Parathyroid adenoma (tissue), 2 donors: Measurements from ENCODE around the gene FDPS.

Experiments used
- H2AFZ ChIP-seq: fragments of 300-600 bp; sonication (generic); one replicate; pipeline ENCODE4 v1.7.0; 2017; ENCODE audit warnings: antibody characterized with exemption, mild to moderate bottlenecking
- H3K27ac ChIP-seq: fragments of 300-600 bp; sonication (generic); one replicate; pipeline ENCODE4 v1.7.0; 2017
- H3K27me3 ChIP-seq: fragments of 300-600 bp; sonication (generic); one replicate; pipeline ENCODE4 v1.7.0; 2017; ENCODE audit warnings: low read length; ENCODE audit not compliant: control insufficient read depth, insufficient read depth
- H3K36me3 ChIP-seq: fragments of 300-600 bp; sonication (generic); one replicate; pipeline ENCODE4 v1.7.0; 2017; ENCODE audit warnings: low read length; ENCODE audit not compliant: control insufficient read depth, insufficient read depth
- H3K4me1 ChIP-seq: fragments of 300-600 bp; sonication (generic); one replicate; pipeline ENCODE4 v1.7.0; 2017; ENCODE audit warnings: control low read depth
- H3K4me2 ChIP-seq: fragments of 300-600 bp; sonication (generic); one replicate; pipeline ENCODE4 v1.7.0; 2017; ENCODE audit warnings: low read length
- H3K4me3 ChIP-seq: fragments of 300-600 bp; sonication (generic); one replicate; pipeline ENCODE4 v1.7.0; 2017; ENCODE audit warnings: low read depth, low read length
- H3K79me2 ChIP-seq: fragments of 300-600 bp; sonication (generic); one replicate; pipeline ENCODE4 v1.7.0; 2017; ENCODE audit warnings: control low read depth
- H3K9ac ChIP-seq: fragments of 300-600 bp; sonication (generic); one replicate; pipeline ENCODE4 v1.7.0; 2017; ENCODE audit warnings: mild to moderate bottlenecking
- H3K9me3 ChIP-seq: fragments of 300-600 bp; sonication (generic); one replicate; pipeline ENCODE4 v1.7.0; 2017; ENCODE audit warnings: low read length; ENCODE audit not compliant: control insufficient read depth
- TF ChIP-seq, protein P1 (sequence below): fragments of 300-600 bp; sonication (generic); IDR thresholded peaks from one replicate; pipeline ENCODE4 v1.7.0; 2017; ENCODE audit warnings: antibody characterized with exemption, mild to moderate bottlenecking
- donor health status: primary hyperparathyroidism.

FDPS gene

DNA sequence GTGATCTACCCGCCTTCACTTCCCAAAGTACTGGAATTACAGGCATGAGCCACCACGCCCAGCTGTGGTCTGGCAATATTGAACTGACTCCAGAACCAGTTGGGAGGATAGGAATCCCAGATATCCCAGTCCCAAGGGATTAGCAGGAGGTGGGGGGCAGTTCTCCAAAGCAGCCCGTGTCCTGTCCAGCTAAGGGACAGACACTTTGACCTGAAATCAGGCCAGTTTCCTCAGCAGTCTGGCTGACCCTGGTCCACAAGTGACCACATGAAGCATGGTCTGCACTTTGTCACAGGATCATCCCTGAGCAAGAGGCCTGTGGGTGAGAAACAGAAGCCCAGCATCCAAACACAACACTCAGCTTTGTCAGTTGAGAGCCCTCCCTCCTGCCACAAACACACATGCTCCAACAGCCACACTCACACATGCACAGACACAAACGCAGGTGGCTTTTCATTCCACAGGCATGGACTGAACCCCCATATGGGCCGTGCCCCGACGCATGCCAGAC is 2.7 kb upstream of the FDPS start:
- H3K79me2 ChIP-seq, result peaks cover 3% of the 10 kb centered on the region
- H3K36me3 ChIP-seq, result no peaks in the 10 kb centered on the region
- H3K4me3 ChIP-seq, result no peak overlapping the region
- TF ChIP-seq, protein P1, sequence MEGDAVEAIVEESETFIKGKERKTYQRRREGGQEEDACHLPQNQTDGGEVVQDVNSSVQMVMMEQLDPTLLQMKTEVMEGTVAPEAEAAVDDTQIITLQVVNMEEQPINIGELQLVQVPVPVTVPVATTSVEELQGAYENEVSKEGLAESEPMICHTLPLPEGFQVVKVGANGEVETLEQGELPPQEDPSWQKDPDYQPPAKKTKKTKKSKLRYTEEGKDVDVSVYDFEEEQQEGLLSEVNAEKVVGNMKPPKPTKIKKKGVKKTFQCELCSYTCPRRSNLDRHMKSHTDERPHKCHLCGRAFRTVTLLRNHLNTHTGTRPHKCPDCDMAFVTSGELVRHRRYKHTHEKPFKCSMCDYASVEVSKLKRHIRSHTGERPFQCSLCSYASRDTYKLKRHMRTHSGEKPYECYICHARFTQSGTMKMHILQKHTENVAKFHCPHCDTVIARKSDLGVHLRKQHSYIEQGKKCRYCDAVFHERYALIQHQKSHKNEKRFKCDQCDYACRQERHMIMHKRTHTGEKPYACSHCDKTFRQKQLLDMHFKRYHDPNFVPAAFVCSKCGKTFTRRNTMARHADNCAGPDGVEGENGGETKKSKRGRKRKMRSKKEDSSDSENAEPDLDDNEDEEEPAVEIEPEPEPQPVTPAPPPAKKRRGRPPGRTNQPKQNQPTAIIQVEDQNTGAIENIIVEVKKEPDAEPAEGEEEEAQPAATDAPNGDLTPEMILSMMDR, result no peak
- H3K27ac ChIP-seq, result no peak overlapping the region
- H3K4me1 ChIP-seq, result peaks cover 4% of the 10 kb centered on the region
- H3K9me3 ChIP-seq, result no peaks in the 10 kb centered on the region
- H2AFZ ChIP-seq, result no peak overlapping the region
- H3K9ac ChIP-seq, result no peak overlapping the region
- no peaks in the 10 kb centered on the region for H3K27me3 ChIP-seq
- H3K4me2 ChIP-seq, result no peak overlapping the region

DNA sequence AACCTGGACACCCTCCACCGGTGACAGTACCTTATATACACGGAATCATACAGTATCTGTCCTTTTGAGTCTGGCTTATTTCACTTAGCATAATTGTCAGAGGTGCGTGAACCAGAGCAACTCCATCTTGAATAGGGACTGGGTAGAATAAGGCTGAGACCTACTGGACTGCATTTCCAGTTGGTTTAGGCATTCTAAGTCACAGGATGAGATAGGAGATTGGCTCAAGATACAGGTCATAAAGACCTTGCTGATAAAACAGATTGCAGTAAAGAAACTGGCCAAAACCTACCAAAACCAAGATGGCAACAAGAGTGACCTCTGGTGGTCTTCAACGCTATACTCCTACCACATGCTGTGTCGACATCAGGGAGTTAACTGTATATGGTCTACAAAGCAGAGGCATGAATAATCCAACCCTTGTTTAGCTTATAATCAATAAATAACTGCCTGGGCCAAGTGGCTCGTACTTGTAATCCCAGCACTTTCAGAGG is 1.4 kb upstream of the FDPS start:
- no peak overlapping the region for H2AFZ ChIP-seq
- H3K4me1 ChIP-seq, result peaks cover 4% of the 10 kb centered on the region
- H3K4me3 ChIP-seq, result no peak overlapping the region
- H3K27ac ChIP-seq, result no peak overlapping the region
- H3K9ac ChIP-seq, result no peak overlapping the region
- peaks cover 3% of the 10 kb centered on the region for H3K79me2 ChIP-seq
- H3K9me3 ChIP-seq, result no peaks in the 10 kb centered on the region
- H3K27me3 ChIP-seq, result no peaks in the 10 kb centered on the region
- H3K36me3 ChIP-seq, result no peaks in the 10 kb centered on the region
- no peak overlapping the region for H3K4me2 ChIP-seq
- TF ChIP-seq, protein P1, result no peak

DNA sequence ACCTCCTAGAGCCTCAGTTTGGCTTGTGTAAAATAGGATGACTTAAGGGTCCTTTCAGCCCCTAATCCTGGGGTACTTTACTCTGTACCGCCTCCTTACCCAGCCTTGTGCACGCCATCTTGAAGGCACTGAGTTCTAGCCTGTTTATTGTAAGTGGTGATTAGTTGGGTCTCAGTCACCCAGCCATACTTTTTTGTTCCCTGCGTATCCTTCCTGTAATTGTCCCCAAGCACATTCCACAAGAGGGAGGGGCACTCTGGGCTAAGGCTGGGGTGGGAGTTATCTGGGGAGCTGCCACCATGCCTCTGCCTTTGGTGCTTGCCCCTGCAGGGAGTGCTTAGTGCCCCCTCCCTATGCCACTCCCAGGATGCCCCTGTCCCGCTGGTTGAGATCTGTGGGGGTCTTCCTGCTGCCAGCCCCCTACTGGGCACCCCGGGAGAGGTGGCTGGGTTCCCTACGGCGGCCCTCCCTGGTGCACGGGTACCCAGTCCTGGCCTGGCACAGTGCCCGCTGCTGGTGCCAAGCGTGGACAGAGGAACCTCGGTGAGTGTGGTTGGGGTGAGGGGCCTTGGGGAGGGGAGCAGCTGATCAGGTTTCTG is 856 bp downstream of the FDPS start:
- no peak overlapping the region for H2AFZ ChIP-seq
- no peaks in the 10 kb centered on the region for H3K27me3 ChIP-seq
- H3K9ac ChIP-seq, result no peak overlapping the region
- TF ChIP-seq, protein P1, result no peak
- H3K4me3 ChIP-seq, result peak overlapping the region; percentile 98
- H3K36me3 ChIP-seq, result no peaks in the 10 kb centered on the region
- H3K9me3 ChIP-seq, result no peaks in the 10 kb centered on the region
- peak overlapping the region; percentile 90 for H3K27ac ChIP-seq
- peaks cover 4% of the 10 kb centered on the region for H3K4me1 ChIP-seq
- H3K79me2 ChIP-seq, result peaks cover 3% of the 10 kb centered on the region
- peak overlapping the region; percentile 90 for H3K4me2 ChIP-seq

DNA sequence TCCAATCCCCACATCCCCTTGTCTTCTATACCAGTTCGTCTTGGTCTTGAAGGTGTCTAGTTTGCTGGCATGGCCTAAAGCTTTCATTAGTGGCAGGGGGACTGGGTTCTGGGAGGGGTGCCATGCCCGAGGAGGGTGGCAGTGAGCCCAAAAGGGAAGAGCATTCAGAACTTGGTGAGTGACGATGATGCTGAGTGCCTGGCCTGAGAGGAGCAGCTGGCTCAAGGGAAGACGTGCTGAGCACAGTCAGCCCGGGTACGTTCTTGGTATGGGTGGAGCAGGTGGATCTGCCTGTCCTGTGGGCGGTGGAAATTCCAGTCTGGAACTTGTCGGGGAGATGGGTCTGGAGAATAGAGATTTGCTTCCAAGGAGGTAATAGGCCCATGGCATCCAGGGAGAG is 4.6 kb downstream of the FDPS start:
- H3K27ac ChIP-seq, result no peak overlapping the region
- H3K4me3 ChIP-seq, result no peak overlapping the region
- no peaks in the 10 kb centered on the region for H3K9me3 ChIP-seq
- no peak overlapping the region for H2AFZ ChIP-seq
- TF ChIP-seq, protein P1, result no peak
- peaks cover 3% of the 10 kb centered on the region for H3K79me2 ChIP-seq
- no peaks in the 10 kb centered on the region for H3K27me3 ChIP-seq
- H3K4me2 ChIP-seq, result no peak overlapping the region
- peaks cover 4% of the 10 kb centered on the region for H3K4me1 ChIP-seq
- no peak overlapping the region for H3K9ac ChIP-seq
- H3K36me3 ChIP-seq, result no peaks in the 10 kb centered on the region

DNA sequence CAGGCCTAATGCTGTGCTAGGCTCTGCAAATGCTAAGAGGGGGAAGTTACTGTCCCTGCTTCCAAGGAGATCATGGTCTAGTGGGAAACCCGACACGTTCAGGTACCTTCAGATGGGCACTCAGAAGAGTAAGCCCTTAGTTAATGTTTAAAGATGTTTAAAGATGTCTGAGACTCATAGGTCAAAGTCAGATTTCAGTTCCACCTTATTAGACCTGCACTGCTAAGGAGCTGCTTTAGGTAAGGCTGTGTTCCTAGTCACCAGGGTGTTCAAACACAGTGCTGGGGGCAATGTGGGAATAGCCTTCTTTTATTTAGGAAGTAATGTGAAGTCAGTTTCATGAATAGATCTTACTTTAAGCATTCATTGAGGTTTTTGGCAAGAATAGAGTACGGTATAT is 8.3 kb downstream of the FDPS start:
- no peaks in the 10 kb centered on the region for H3K27me3 ChIP-seq
- no peak overlapping the region for H3K4me2 ChIP-seq
- H3K4me3 ChIP-seq, result no peak overlapping the region
- TF ChIP-seq, protein P1, result no peak
- no peaks in the 10 kb centered on the region for H3K9me3 ChIP-seq
- no peaks in the 10 kb centered on the region for H3K36me3 ChIP-seq
- no peak overlapping the region for H3K9ac ChIP-seq
- H3K4me1 ChIP-seq, result no peaks in the 10 kb centered on the region
- H2AFZ ChIP-seq, result no peak overlapping the region
- no peaks in the 10 kb centered on the region for H3K79me2 ChIP-seq
- no peak overlapping the region for H3K27ac ChIP-seq
